Measurements from ENCODE around the gene ZDHHC4. TPM values are rescaled to one million over a fixed set of nuclear protein-coding genes. Genes with fewer than 3 reads are reported as not detected.

The ZDHHC4 gene
- total RNA-seq, 2 experiments from 2014 or later: 29.3 to 35.7 TPM

DNA sequence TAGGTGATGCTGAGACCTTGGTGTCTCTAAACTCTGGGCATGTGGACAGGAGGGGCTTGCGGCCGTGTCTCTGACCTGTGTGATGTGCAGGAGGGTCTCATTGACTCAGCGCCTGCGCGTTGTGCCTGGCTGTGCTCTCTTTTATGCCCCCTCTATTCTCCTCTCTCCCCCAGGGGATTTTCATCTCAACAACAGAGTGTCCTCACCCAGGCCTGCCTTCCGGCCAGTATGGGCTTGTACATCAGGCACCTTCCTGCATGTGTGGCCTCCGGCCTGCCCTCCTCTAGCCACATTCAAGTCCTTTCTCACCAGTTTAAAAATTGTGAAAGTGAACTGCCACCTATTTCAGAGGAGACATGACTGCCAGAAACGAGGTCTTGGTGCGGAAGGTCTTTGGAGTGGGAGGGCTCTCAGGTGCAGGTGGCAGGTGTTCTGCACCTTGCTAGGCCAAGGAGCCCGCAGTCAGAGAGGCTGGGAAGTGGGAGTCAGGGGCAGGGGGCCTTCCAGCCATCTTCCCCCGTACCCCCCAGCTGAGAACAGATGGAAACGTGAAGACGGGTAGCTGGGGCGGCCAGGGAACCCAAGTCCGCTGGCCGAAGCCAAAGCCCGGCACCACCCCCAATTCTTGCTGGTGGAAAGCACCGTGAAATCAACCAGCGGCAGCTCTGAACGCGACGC, 12.0 kb downstream of the ZDHHC4 start:
- POLR2A ChIA-PET: interaction anchor here (0.6 to 4.0 kb wide), 3 partner anchors 9 to 237 kb away, joined by 3 to 24 read pairs (median 11); partner anchors contain the start of gene ZDHHC4
- ATAC-seq (no peak), DNase-seq (no peak)
- peaks cover 20% of the 10 kb centered on the region for H3K4me1 Mint-ChIP-seq (ENCODE audit: low read depth)
- peak overlapping the region; percentile 60 for H3K4me3 Mint-ChIP-seq
- H3K9me3 Mint-ChIP-seq (ENCODE audit: insufficient read depth): no peaks in the 10 kb centered on the region
- CTCF ChIA-PET: interaction anchor here (1.3 to 1.8 kb wide), 6 partner anchors 8 to 35 kb away, joined by 5 to 18 read pairs (median 7); partner anchors contain the start of gene ZDHHC4
- peak overlapping the region; percentile 75 for H3K27ac Mint-ChIP-seq
- no peaks in the 10 kb centered on the region for H3K27me3 Mint-ChIP-seq (ENCODE audit: low read depth)
- H3K36me3 Mint-ChIP-seq (ENCODE audit: low read depth): peaks cover 50% of the 10 kb centered on the region

GRCh38 chr7:6589829-6590644, 12.8 kb downstream of the ZDHHC4 start, which contains the start of gene INTS15:
Gene INTS15, plus strand, starts transcription at chr7:6590021. Its CDS starts 263 bp downstream, at chr7:6590284.
- ChIA-PET CTCF (interaction anchor here (0.9 to 1.8 kb wide), 10 partner anchors 9 to 267 kb away, joined by 3 to 18 read pairs (median 6); partner anchors contain the start of genes DAGLB and ZDHHC4), POLR2A (interaction anchor here (0.6 to 4.0 kb wide), 4 partner anchors 10 to 236 kb away, joined by 3 to 24 read pairs (median 7); partner anchors contain the start of gene ZDHHC4)
- no peaks in the 10 kb centered on the region for H3K27me3 Mint-ChIP-seq (ENCODE audit: low read depth)

DNA sequence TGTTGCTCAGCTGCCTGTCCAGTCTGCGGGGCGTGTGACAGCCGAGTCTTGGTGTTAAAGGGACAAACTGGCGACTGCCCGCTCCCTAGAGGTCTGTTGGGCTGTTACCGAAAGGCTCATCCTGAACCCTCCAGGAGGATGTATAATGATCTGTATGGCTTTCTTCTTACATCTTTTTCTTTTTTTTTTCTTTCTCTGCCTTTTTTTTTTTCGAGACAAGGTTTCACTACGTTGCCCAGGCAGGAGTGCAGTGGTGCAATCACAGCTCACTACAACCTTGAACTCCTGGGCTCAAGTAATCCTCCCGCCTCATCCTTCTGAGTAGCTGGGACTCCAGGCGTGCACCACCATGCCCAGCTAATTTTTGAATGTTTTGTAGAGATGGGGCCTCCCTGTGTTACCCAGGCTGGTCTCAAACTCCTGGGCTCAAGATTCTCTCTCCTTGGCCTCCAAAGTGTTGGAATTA, 13.4 kb downstream of the ZDHHC4 start:
- peaks cover 20% of the 10 kb centered on the region for H3K4me1 Mint-ChIP-seq (ENCODE audit: low read depth)
- H3K9me3 Mint-ChIP-seq (ENCODE audit: insufficient read depth): no peaks in the 10 kb centered on the region
- H3K4me3 Mint-ChIP-seq: peak overlapping the region; percentile 82
- ATAC-seq (no peak), DNase-seq (no peak)
- ChIA-PET CTCF (interaction anchor here (0.9 to 1.8 kb wide), 9 partner anchors 9 to 267 kb away, joined by 3 to 18 read pairs (median 4); partner anchors contain the start of genes DAGLB and ZDHHC4), POLR2A (interaction anchor here (0.9 to 4.0 kb wide), 3 partner anchors 10 to 14 kb away, joined by 3 to 24 read pairs (median 11); partner anchors contain the start of gene ZDHHC4)
- no peaks in the 10 kb centered on the region for H3K27me3 Mint-ChIP-seq (ENCODE audit: low read depth)
- H3K36me3 Mint-ChIP-seq (ENCODE audit: low read depth): peaks cover 51% of the 10 kb centered on the region
- H3K27ac Mint-ChIP-seq: peak overlapping the region; percentile 86

More at GRCh38 chr7:6589829-6590644, 12.8 kb downstream of the ZDHHC4 start, which contains the start of gene INTS15:
- H3K27ac Mint-ChIP-seq: peak within 1 kb of the TSS; percentile 86
- peak within 1 kb of the TSS; percentile 82 for H3K4me3 Mint-ChIP-seq
- ATAC-seq: peak; percentile 94
- no peaks in the 10 kb centered on the region for H3K9me3 Mint-ChIP-seq (ENCODE audit: insufficient read depth)
- peaks cover 20% of the 10 kb centered on the region for H3K4me1 Mint-ChIP-seq (ENCODE audit: low read depth)
- peaks cover 50% of the 10 kb centered on the region for H3K36me3 Mint-ChIP-seq (ENCODE audit: low read depth)
- DNase-seq: peak; percentile 81

GRCh38 chr7:6600093-6600492, 22.8 kb downstream of the ZDHHC4 start:
- Mint-ChIP-seq H3K27ac (no peak overlapping the region), H3K36me3 (ENCODE audit: low read depth) (peaks cover 61% of the 10 kb centered on the region), H3K9me3 (ENCODE audit: insufficient read depth) (no peaks in the 10 kb centered on the region), H3K4me1 (ENCODE audit: low read depth) (peaks cover 4% of the 10 kb centered on the region), H3K4me3 (no peak overlapping the region), H3K27me3 (ENCODE audit: low read depth) (no peaks in the 10 kb centered on the region)
- ATAC-seq: no peak
- POLR2A ChIA-PET: interaction anchor here (1.2 kb wide), 1 partner anchor 24 kb away, joined by 3 read pairs; no protein-coding TSS in a partner anchor
- no peak for DNase-seq
- CTCF ChIA-PET: interaction anchor here (2.0 kb wide), 1 partner anchor 10 kb away, joined by 4 read pairs; no protein-coding TSS in a partner anchor

- Mint-ChIP-seq H3K27ac (no peak overlapping the region), H3K4me3 (no peak overlapping the region), H3K4me1 (ENCODE audit: low read depth) (peaks cover 4% of the 10 kb centered on the region), H3K27me3 (ENCODE audit: low read depth) (no peaks in the 10 kb centered on the region), H3K36me3 (ENCODE audit: low read depth) (peaks cover 41% of the 10 kb centered on the region), H3K9me3 (ENCODE audit: insufficient read depth) (no peaks in the 10 kb centered on the region)
- ChIA-PET POLR2A (interaction anchor here (0.8 kb wide), 1 partner anchor 14 kb away, joined by 3 read pairs; the partner anchor contains the start of gene INTS15), CTCF (no interaction called here)
- no peak for ATAC-seq
- no peak for DNase-seq
Observed at GRCh38 chr7:6604458-6604857, 27.2 kb downstream of the ZDHHC4 start.

DNA sequence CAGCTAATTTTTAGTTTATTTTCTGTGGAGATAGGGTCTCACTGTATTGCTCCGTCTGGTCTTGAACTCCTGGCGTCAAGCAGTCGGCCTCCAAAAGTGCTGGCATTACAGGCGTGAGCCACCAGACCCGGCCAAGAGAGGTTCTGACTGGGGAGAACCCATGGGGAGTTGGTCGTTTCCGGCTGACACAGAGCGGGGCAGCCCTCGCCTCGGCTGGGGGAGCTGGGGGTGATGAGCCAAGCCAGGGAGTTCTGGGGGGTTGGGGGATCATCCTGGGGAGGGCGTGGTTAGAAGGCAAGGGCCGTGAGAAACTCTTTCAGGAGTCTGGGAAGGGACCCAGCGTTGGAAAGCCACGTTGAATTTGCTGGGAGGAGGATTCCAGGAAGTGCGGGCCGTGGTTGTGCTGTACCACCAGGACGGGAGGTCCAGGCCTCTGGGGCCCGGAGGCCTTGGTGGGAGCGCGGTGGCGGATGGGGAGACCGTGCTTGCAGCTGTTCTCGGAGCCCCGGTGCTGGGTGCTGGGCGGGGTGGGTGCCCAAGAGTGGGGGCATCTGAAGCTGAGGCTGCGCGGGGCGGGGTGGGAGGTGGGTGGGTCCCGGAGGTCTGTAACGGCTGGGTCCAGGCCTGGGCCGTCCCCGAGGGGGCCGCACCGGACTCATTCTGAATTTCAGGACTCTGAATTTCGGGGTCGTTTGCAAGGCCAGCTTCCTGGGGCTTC, 29.8 kb downstream of the ZDHHC4 start:
- Mint-ChIP-seq H3K36me3 (ENCODE audit: low read depth) (peaks cover 32% of the 10 kb centered on the region), H3K27ac (no peak overlapping the region), H3K9me3 (ENCODE audit: insufficient read depth) (no peaks in the 10 kb centered on the region), H3K4me1 (ENCODE audit: low read depth) (peaks cover 7% of the 10 kb centered on the region), H3K27me3 (ENCODE audit: low read depth) (no peaks in the 10 kb centered on the region), H3K4me3 (no peak overlapping the region)
- no peak for ATAC-seq
- DNase-seq: no peak
- ChIA-PET POLR2A (interaction anchor here (0.7 kb wide), 1 partner anchor 50 kb away, joined by 3 read pairs; no protein-coding TSS in a partner anchor), CTCF (no interaction called here)

- Mint-ChIP-seq H3K27me3 (ENCODE audit: low read depth) (peaks cover 1% of the 10 kb centered on the region), H3K36me3 (ENCODE audit: low read depth) (peaks cover 26% of the 10 kb centered on the region), H3K4me1 (ENCODE audit: low read depth) (peaks cover 4% of the 10 kb centered on the region), H3K4me3 (no peak overlapping the region), H3K9me3 (ENCODE audit: insufficient read depth) (no peaks in the 10 kb centered on the region), H3K27ac (no peak overlapping the region)
- ChIA-PET CTCF (no interaction called here), POLR2A (interaction anchor here (0.7 kb wide), 1 partner anchor 49 kb away, joined by 3 read pairs; no protein-coding TSS in a partner anchor)
- ATAC-seq (no peak), DNase-seq (no peak)
Observed at GRCh38 chr7:6607651-6608051, 30.4 kb downstream of the ZDHHC4 start.

DNA sequence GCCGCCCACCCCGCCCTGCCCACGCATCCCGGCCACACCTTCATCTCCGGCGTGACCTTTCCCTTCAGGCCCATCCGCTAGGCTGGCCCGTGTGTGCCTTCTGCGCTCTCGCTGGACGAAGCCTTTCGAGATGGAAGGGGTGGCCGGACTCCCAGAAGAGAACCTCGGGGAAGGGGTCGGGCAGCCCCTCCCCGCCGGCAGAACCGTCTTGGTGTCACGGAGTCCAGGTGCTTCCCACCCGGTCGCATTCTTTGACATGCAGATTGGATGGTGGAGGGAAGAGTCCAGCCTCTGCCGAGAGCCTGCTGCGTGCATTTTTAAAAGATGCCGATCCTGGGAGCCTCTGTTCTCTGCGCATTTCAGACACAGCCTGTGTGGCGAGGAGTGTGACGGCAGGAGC, 30.8 kb downstream of the ZDHHC4 start:
- ChIA-PET CTCF (no interaction called here), POLR2A (no interaction called here)
- Mint-ChIP-seq H3K27ac (no peak overlapping the region), H3K27me3 (ENCODE audit: low read depth) (peaks cover 4% of the 10 kb centered on the region), H3K9me3 (ENCODE audit: insufficient read depth) (no peaks in the 10 kb centered on the region), H3K4me1 (ENCODE audit: low read depth) (peaks cover 4% of the 10 kb centered on the region), H3K36me3 (ENCODE audit: low read depth) (peaks cover 24% of the 10 kb centered on the region), H3K4me3 (no peak overlapping the region)
- ATAC-seq: no peak
- DNase-seq: no peak

DNA sequence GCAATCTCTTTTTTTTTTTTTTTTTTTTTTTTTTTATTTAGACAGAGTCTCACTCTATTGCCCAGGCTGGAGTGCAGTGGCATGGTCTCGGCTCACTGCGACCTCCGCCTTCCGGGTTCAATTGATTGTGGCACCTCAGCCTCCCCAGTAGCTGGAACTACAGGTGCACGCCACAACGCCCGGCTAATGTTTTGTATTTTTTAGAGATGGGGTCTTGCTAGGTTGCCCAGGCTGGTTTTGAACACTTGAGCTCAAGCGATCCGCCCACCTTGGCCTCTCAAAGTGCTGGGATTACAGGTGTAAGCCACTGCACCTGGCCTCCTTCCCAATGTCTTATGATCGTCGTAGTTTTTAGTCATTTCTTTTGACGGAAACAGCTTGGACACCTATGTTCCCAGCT, 31.5 kb downstream of the ZDHHC4 start:
- Mint-ChIP-seq H3K9me3 (ENCODE audit: insufficient read depth) (no peaks in the 10 kb centered on the region), H3K4me1 (ENCODE audit: low read depth) (peaks cover 4% of the 10 kb centered on the region), H3K4me3 (no peak overlapping the region), H3K27me3 (ENCODE audit: low read depth) (peaks cover 6% of the 10 kb centered on the region), H3K36me3 (ENCODE audit: low read depth) (peaks cover 21% of the 10 kb centered on the region), H3K27ac (no peak overlapping the region)
- ChIA-PET POLR2A (no interaction called here), CTCF (no interaction called here)
- ATAC-seq: no peak
- no peak for DNase-seq

DNA sequence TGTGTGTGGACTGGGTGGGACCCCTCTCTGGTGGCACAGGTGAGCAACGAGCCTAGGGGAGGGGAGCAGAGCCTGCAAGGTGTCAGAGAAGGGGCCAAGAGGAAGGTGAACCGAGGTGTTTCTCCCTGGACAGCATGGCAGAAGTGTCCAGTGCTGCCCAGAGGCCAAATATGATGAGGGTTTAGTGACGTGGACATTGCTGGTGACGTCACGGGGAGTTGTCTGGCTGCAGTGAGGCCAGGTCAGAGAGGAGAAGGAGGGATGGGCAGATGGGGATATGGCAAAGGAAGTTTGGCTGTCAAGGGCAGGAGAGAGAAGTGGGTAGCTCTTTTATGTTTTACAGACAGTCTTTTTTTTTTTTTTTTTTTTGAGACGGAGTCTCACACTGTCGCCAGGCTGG, 35.6 kb downstream of the ZDHHC4 start:
- ChIA-PET CTCF (no interaction called here), POLR2A (no interaction called here)
- no peak for ATAC-seq
- H3K4me3 Mint-ChIP-seq: no peak overlapping the region
- DNase-seq: no peak
- peaks cover 22% of the 10 kb centered on the region for H3K27me3 Mint-ChIP-seq (ENCODE audit: low read depth)
- no peaks in the 10 kb centered on the region for H3K9me3 Mint-ChIP-seq (ENCODE audit: insufficient read depth)
- no peak overlapping the region for H3K27ac Mint-ChIP-seq
- peaks cover 10% of the 10 kb centered on the region for H3K4me1 Mint-ChIP-seq (ENCODE audit: low read depth)
- no peaks in the 10 kb centered on the region for H3K36me3 Mint-ChIP-seq (ENCODE audit: low read depth)

DNA sequence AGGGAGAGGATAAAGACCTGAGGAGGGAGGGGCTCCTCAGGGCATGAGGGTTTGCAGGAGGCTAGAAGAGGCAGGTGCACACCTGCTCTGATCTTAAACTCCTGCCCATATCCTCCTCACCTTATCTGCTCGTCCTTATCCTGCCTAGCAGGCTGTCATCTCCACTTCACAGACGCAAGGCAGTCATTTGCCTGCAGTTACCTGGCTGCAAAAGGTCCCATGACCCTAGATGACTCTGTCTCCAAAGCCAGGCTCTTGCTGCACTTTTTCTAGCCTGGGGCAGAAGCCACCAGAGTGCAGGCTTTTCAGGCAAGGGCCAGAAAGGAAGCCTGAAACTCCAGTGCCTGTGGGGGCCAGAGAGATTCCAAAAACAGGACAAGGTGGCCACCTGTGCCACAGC, 36.5 kb downstream of the ZDHHC4 start:
- peaks cover 25% of the 10 kb centered on the region for H3K27me3 Mint-ChIP-seq (ENCODE audit: low read depth)
- ChIA-PET CTCF (no interaction called here), POLR2A (no interaction called here)
- H3K27ac Mint-ChIP-seq: no peak overlapping the region
- no peaks in the 10 kb centered on the region for H3K36me3 Mint-ChIP-seq (ENCODE audit: low read depth)
- DNase-seq (no peak), ATAC-seq (no peak)
- no peaks in the 10 kb centered on the region for H3K9me3 Mint-ChIP-seq (ENCODE audit: insufficient read depth)
- H3K4me3 Mint-ChIP-seq: no peak overlapping the region
- peaks cover 13% of the 10 kb centered on the region for H3K4me1 Mint-ChIP-seq (ENCODE audit: low read depth)

Data from activated CD8-positive, alpha-beta T cell treated with anti-CD3 and anti-CD28 coated beads, Interleukin-2, amount 10 ng/mL, durations not matched to agents 7 days and 5 days (primary cell).